DND-41 (cell line): ENCODE measurements around the gene DVL2.

Source experiments
- ATAC-seq: fragments of 200-7000 bp; cut with Tn5 transposase; 3 replicates; pipeline ENCODE4 v1.9.1; 2021; ENCODE audit warnings: low read depth; ENCODE audit not compliant: insufficient read depth
- DNase-seq: peaks from one replicate; pipeline ENCODE4 v3.0.0-alpha.2; 2020
- H2AFZ ChIP-seq: 2 replicates; pipeline ENCODE4 v1.6.0; 2012; ENCODE audit warnings: low read depth, low read length
- H3K27ac ChIP-seq: 2 replicates; pipeline ENCODE4 v1.5.1; 2012; ENCODE audit warnings: low read length, inconsistent platforms
- H3K27me3 ChIP-seq: fragments of 200-600 bp; sonication (generic); 2 replicates; pipeline ENCODE4 v1.6.0; 2012; ENCODE audit warnings: low read length, mild to moderate bottlenecking, inconsistent platforms; ENCODE audit not compliant: insufficient read depth, poor library complexity
- H3K36me3 ChIP-seq: 2 replicates; pipeline ENCODE4 v1.5.1; 2012; ENCODE audit warnings: low read length, inconsistent platforms; ENCODE audit not compliant: insufficient read depth
- H3K4me1 ChIP-seq: 2 replicates; pipeline ENCODE4 v1.5.1; 2012; ENCODE audit warnings: mild to moderate bottlenecking, low read length; ENCODE audit not compliant: insufficient read depth
- H3K4me2 ChIP-seq: 2 replicates; pipeline ENCODE4 v1.6.0; 2012; ENCODE audit warnings: mild to moderate bottlenecking, moderate library complexity, low read length, inconsistent platforms; ENCODE audit not compliant: insufficient read depth
- H3K4me3 ChIP-seq, 2 experiments: fragments of 200-600 bp in 1 of 2; shearing (Covaris generic) in 1 of 2; 2 replicates each; pipeline ENCODE4 v1.5.1; 2012 to 2016; ENCODE audit warnings: inconsistent platforms in 2 of 2, low read length in 2 of 2, mild to moderate bottlenecking in 2 of 2, low read depth in 1 of 2, moderate library complexity in 1 of 2
- H3K79me2 ChIP-seq: 2 replicates; pipeline ENCODE4 v1.6.0; 2012; ENCODE audit warnings: low read length, inconsistent platforms; ENCODE audit not compliant: insufficient read depth
- H3K9ac ChIP-seq: 2 replicates; pipeline ENCODE4 v1.6.0; 2012; ENCODE audit warnings: low read depth, mild to moderate bottlenecking, inconsistent platforms, low read length, moderate library complexity
- H3K9me3 ChIP-seq: 2 replicates; pipeline ENCODE4 v1.5.1; 2012; ENCODE audit warnings: low read length, moderate library complexity, mild to moderate bottlenecking, inconsistent platforms; ENCODE audit not compliant: insufficient read depth, severe bottlenecking
- H4K20me1 ChIP-seq: 2 replicates; pipeline ENCODE4 v1.6.0; 2012; ENCODE audit warnings: low read length; ENCODE audit not compliant: insufficient read depth
- CTCF ChIP-seq: IDR thresholded peaks from 2 replicates; pipeline ENCODE4 v1.5.1; 2012; ENCODE audit warnings: borderline replicate concordance, low read length, moderate library complexity, mild to moderate bottlenecking; ENCODE audit not compliant: poor library complexity, severe bottlenecking; ENCODE audit errors: extremely low read depth
- EZH2 ChIP-seq: IDR thresholded peaks from 3 replicates; pipeline ENCODE4 v1.6.1; 2012; ENCODE audit warnings: borderline replicate concordance, low read depth, mild to moderate bottlenecking, moderate library complexity, low read length, inconsistent platforms; ENCODE audit not compliant: severe bottlenecking

The DVL2 gene

GRCh38 chr17:7260651-7261378 is 26.5 kb upstream of the DVL2 start:
- no peak overlapping the region for H2AFZ ChIP-seq
- 0 out of 3 replicates have a peak, but pooled peaks have one; percentile 18 for ATAC-seq
- no peak overlapping the region for H3K4me3 ChIP-seq
- no peak overlapping the region for H3K4me2 ChIP-seq
- H3K4me1 ChIP-seq: peaks cover 3% of the 10 kb centered on the region; the same call in 1 of the 2 replicates
- H3K9me3 ChIP-seq: no peaks in the 10 kb centered on the region
- no peak overlapping the region for H3K9ac ChIP-seq
- DNase-seq: no peak
- no peaks in the 10 kb centered on the region for H4K20me1 ChIP-seq
- no peak for TF ChIP-seq CTCF
- TF ChIP-seq EZH2: no peak
- peaks cover 32% of the 10 kb centered on the region for H3K36me3 ChIP-seq
- no peak overlapping the region for H3K27ac ChIP-seq
- H3K79me2 ChIP-seq: no peaks in the 10 kb centered on the region
- H3K27me3 ChIP-seq: no peaks in the 10 kb centered on the region

- Histone ChIP-seq H3K36me3 (peaks cover 37% of the 10 kb centered on the region), H3K79me2 (no peaks in the 10 kb centered on the region), H4K20me1 (no peaks in the 10 kb centered on the region), H3K27me3 (no peaks in the 10 kb centered on the region), H3K4me1 (peaks cover 3% of the 10 kb centered on the region; the same call in 1 of the 2 replicates), H3K27ac (no peak overlapping the region), H3K9me3 (no peaks in the 10 kb centered on the region), H2AFZ (no peak overlapping the region), H3K9ac (no peak overlapping the region), H3K4me3 (no peak overlapping the region), H3K4me2 (no peak overlapping the region)
- DNase-seq (no peak), ATAC-seq (peak; percentile 20; the same call in 1 of the 3 replicates)
- TF ChIP-seq CTCF: no peak
- no peak for TF ChIP-seq EZH2
These were observed 25.8 kb upstream of the DVL2 start for GRCh38 chr17:7260151-7260550.

GRCh38 chr17:7259555-7259889 is 25.2 kb upstream of the DVL2 start:
- no peak for ATAC-seq
- Histone ChIP-seq H3K79me2 (peaks cover 2% of the 10 kb centered on the region), H3K9ac (no peak overlapping the region), H4K20me1 (no peaks in the 10 kb centered on the region), H3K4me2 (no peak overlapping the region), H3K27ac (no peak overlapping the region), H3K4me1 (peaks cover 5% of the 10 kb centered on the region), H3K27me3 (no peaks in the 10 kb centered on the region), H3K9me3 (no peaks in the 10 kb centered on the region), H3K36me3 (peaks cover 43% of the 10 kb centered on the region), H3K4me3 (no peak overlapping the region), H2AFZ (no peak overlapping the region)
- DNase-seq: no peak
- TF ChIP-seq EZH2: no peak
- TF ChIP-seq CTCF: no peak
